ENCODE data around the gene FOXO6.
A peak's percentile ranks its signal among the peaks of the same experiment; 100 is the strongest.

FOXO6 gene

DNA sequence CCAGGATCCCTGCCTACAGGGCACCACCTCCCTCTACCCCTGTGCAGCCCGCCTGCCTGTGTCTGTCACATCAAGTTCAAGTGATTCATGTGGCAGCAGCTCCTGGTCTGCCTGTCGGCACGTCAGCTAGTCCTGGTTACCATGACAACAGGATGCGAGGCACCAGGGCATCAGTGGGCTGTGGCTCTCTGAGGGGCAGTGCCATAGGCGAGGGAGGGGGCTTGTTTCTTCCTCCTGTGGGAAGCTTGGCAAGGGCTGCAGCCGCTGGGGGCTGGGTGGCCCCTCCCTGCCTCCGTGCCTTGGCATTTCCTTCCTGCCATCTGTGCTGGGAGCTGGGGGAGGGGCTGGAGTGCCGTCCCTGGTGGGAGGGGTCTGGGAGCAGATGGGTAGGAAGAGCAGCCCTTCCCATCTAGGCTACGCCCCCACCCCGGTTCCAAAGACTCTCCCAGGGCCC is 43.1 kb downstream of the FOXO6 start:
- DNase-seq (ENCODE audit: low read depth in 2 of 2): no peak

DNA sequence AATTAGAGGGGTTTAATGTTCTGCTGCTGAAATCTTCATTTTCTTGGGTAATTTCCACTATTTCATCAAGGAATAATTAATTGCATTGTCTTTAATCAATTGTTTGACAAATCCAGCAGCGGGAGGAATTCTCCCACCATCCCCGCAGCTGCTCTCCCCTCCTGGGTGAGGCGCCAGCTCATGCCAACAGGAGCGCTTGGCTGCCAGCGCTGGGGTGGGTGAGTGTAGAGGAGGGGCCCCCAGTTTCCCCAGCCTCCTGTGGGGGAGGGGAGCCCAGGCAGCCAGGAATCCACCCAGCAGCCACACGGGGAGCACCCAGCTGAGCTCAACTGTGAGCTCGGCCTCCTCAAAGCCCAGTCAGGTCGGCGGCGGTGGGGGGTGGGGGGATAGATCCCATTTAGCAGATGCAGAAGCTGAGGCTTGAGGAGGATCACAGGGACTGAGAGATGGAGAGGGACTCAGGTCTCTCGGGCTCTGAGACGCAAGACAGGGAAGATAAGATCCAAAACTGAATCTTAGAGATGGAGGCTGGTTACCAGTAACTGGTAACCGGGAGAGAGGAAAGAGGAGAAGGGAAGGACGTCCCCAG is 46.5 kb downstream of the FOXO6 start:
- no peak for DNase-seq (ENCODE audit: low read depth in 2 of 2)

DNA sequence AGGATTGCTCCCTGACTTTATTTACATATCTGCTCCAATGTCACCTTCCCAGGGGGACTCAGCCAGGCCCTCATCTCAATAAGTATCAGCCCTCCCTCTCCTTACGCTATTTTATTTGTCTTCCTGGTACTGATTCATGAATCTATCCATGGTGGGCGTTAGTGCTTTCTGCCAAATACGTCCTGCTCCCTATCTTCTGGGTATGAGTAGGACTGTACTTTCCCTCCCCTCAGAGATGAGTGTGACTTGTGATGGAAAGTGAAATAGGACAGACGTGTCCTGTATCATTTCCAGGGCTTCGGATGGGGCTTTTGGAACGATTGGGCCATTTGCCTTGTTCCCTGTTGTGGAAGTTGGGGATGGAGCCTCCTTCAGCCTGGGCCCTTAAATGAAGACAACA is 47.5 kb downstream of the FOXO6 start:
- DNase-seq (ENCODE audit: low read depth in 2 of 2): no peak

DNA sequence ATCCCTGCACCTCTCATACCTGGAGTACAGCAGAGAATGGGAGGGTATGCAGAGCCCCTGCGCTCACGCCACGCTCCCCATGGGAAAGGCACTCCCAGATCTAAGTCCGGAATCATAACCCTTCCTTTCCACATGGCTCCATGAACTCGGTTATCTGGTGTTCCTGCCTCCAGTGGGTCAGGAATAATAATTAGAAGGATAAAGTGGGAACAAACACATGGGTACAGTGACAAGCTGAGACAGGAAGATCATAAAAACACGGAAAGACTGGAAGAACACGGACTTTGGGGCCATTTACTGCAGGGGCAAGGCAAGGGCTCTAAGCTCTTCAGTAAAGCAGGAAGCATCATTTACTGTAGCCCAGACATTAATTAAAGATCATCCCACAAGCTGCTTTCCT is 48.6 kb downstream of the FOXO6 start:
- no peak for DNase-seq (ENCODE audit: low read depth in 2 of 2)

DNA sequence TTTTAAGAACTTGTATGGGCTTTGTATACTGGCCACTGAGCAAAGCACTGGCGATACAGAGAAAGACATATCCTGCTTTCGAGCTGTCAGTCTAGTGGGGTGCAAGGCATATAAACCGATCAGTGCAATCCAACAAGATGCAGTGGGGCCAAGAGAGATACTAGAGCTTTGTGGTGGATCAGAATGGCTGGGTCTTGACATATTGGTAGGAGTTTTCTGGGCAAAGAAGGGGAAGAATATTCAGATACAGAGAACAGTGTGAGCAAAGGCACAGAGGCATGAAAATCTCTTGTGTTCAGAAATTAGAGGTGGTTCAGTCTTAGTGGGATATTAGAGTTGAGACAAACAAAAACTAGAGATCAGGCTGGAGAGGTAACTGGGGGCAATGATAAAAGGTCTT is 49.2 kb downstream of the FOXO6 start:
- no peak for DNase-seq (ENCODE audit: low read depth in 2 of 2)

DNA sequence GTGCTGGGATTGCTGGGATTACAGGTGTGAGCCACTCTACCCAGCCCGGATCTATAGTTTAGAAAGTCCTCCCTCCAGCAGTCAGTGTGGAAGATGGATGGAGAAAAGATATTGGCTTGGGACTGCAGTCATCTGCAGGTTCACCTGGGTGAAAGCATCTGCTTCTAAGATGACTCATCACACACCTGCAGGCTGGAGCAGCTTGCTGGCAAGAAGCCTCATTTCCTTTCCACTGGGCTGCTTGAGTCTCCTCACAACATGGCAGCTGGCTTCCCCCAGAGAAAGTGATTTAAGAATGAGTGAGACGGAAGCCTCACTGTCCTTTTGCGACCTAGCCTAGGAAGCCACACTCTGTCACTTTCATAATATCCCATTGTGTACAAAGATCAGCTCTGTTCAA is 50.0 kb downstream of the FOXO6 start:
- DNase-seq (ENCODE audit: low read depth in 2 of 2): no peak

DNA sequence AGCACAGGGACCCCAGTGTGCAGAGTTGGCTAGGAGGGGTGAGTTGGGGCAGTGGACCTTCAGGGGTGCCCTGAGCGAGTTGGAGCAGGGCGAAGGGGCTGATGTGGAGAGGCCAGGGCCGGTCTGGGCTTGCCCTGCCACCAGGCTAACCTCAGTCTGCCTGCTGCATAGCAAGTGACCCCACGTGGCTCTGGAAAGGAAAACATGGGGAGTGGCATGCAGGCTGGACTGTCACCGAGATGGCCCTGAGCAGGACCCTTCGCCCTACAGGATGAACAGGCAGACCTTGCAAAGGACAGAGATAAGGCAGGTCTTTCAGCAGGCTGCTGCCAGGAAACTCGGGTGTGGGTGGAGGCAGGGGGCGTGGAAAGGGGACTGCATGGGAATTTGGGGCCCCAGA is 51.5 kb downstream of the FOXO6 start:
- no peak for DNase-seq (ENCODE audit: low read depth in 2 of 2)

DNA sequence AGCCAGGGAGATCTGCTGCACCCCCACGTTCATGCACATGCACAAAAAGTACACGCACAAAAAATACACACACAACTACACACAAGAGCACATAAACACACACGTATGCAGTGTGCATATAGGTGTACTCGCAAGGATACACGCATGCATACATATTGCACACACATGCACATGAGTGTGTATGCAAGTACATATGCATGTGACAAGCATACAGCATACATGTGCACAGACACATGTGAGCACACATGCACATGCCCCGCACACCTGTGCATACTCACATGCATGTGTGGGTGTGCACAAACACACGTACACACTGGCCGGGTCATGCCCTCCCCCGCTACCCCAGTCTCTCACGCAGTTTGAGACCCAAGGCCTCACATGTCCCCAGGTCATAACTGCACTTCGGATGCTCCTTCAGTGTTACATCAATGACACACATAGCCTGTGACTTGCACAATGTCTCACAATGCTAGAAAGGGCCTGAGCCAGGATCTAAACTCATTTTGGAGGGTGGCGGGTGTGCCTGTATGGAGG is 52.6 kb downstream of the FOXO6 start:
- DNase-seq (ENCODE audit: low read depth in 2 of 2): no peak

DNA sequence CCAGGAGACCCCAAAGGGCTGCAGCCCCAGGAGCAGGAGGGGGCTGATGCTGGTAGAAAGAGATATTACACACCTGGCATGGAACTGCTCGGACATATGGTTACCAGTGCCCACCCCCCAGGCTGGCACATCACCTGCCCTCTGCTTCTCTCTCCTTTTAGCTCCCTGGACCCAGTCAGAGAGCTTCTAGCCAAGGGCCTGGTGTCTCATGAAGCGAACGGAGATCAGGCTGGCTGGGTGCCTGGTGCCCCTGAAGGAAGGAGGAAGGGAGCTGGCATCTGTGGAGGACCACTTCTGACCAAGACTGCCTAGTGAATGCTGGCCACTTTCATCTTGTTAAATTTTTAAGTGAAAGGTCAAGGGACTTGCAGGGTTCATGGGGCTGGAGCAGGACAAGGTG is 53.1 kb downstream of the FOXO6 start:
- DNase-seq (ENCODE audit: low read depth in 2 of 2): no peak

DNA sequence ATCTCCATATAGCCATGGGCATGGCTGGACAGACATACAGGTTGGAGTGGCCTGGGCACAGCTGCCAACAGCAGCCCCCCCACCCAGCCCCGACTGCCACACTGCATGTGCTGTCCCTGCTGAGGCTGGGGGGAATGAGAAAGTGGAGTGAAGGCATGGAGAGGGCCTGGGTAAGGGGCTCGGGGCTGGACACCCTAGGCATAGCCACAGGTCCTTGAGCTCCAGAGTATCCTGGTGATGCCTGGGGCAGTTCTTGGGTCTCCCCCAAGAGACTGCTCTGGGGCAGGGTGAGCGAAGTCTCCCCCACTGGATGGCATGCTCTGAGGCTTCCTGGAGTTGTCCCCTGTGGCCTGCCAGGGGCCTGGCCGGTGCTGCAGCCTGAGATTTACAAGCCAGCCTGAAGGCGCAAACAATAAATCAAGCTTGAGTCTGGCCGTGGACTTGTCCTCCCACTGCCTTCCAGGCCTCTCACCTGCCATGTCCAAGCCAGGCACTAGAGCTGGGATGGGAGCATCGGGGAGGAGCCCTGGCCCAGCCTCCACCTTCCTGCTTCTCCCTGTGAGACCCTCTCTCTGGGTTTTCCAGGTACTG is 53.6 kb downstream of the FOXO6 start:
- DNase-seq (ENCODE audit: low read depth in 2 of 2): no peak

DNA sequence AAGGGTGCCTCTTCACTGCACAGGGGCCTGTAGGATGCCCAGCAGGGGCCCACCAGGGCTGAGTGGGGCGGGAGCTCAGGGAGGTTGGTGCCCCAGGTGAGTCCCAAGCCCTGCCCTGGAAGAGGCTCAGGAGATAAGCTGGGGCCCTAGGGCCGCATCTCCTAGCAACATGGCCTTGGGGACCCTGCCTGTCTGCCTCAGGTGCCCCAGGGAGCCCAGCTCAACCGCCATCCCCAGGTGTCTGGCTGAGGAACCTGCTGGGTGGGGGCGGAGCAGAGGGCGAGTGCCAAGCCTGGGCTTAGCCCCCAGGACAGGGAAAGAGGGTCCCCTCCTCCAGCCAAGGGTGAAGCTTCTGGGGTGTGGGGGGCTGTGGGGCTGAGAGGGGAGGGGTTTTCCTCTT is 54.8 kb downstream of the FOXO6 start:
- DNase-seq (ENCODE audit: low read depth in 2 of 2): no peak

DNA sequence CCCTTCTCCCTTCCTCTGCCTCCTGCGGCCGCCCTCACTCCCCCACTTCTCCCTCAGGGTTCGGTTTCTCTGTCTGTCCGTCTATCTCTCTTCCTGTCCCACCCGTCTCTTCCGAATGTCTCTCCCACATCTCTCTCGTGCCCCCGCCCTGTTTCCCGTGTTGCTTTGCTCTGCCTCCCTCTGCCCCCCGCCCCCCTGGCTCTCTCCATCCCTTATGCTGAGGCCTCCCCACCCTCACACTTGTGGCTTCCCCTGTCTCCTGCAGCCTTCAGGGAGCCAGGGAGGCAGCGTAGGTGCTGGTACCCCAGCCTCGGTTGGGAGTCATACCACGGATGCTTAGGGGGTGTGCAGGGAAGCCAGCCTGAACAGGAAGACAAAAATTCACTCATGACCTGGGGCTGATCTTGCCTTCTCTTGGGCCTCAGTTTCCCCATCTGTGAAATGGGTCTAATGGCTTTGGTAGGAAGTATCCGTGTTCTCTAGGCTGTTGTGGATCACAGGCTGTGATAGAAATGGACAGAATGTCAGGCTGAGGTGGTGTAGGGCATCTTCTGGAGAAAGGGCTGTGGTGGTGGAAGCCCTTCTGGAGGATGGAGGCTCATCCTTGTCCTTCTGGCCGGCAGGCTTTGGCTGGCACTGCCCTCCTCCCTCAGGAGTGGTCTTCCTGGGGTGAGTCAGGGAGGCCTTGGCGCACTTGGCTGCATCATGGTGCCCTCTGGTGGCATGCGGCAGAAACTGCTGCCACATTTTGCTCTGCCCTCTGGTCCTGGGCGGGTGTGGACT is 55.5 kb downstream of the FOXO6 start:
- DNase-seq (ENCODE audit: low read depth in 2 of 2): peak; percentile 43 to 51

DNA sequence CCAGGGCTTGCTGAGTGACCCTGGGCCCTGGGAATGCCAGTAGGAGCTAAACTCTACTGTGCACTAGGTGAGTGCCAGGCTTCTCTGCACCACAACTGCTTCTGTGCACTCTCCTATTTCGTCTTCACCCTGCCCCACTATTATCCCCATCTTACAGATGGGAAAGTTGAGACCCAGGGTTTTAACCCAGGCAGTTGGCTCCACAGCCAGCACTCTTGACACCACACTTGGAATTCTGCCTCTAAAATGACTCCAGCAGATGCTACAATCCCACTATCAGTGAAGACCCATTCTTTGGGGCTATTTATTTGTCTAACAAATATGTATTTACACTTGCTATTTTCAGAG is 56.1 kb downstream of the FOXO6 start:
- DNase-seq (ENCODE audit: low read depth in 2 of 2): no peak

DNA sequence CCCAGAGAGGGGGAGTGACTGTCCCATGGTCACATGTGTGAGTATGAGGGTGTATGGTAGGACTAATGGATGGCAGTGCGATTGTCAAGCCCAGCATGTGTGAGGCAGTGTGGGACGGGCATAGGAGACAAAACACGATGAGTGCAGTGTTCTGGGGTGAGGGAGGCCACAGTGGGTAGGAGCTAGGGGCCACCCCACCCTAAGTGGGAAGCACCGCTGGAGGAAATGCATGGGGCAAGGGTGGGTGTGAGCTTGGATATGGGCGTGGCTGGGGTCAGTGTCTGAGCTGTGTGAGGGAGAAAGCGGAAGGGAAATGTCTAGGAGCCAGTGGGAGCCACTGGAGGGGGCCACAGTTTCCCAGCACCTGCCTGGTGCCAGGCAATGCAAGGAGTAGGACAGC is 56.5 kb downstream of the FOXO6 start:
- DNase-seq (ENCODE audit: low read depth in 2 of 2): no peak

DNA sequence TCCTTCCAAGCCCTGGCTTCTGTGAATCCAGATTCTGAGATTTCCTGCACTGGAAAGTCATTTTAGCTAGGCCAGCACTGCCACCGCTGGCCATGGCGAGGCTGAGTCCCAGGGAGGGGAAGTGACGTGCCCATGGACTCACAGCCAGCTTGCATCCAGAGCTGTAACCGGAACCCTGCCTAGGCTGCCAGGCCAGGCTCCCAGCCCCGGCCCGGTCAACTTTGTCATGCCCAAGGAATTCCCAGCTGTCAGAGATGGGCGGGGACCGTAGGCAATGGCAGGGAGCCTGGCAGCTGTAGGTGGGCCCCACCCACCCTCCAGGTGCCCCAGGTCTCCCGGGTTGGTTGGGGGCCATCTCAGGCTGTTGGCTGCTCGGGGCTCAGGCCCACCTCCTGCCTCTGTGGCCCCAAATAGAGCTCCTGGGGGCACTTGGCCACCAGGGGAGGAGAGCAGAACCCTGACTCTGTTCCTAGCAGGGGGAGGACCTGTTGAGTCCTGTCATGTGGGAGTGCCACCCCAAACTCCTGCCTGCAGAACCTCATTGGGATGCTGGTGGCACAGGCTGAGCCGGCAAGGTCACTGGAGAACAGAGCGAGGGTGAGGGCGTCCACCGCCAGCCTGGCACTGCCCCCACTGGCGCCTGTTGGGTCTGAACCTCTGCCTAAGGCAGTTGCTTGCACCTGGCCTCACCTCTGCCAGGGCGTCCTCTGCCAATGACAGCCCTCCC is 57.8 kb downstream of the FOXO6 start:
- DNase-seq (ENCODE audit: low read depth in 2 of 2): no peak

DNA sequence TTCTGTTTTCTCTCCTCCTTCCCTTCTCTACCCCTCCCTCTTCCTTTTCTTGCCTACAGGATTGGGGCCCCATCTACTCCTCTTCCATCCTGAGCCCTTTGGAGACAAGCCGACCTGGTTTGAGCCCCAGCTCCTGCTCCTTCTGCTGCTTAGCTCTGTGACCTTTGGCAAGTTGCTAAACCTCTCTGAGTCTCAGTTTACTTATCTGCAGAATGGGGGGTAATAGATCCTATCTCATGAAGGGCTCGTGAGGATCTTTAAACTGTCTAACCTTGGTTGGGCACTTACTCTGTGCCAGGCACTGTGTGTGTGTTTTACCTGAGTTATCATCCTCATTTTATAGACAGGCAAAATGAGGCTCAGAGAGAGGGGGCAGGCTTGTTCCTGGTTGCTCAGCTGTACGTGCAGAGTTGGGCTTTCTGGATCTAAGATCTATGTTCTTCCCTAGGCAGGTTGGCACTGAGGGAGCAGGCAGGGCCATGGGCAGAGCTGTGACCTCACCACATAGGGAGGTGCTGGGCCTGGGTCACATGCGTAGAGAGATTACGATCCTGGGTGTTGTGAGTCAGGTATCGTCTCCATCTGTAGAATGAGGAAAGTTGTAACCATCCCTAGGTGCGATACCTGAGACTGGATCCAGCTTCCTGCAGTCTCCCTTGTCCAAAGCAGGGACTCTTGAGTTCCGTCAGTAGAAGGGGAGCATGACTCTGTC is 58.5 kb downstream of the FOXO6 start:
- no peak for DNase-seq (ENCODE audit: low read depth in 2 of 2)

DNA sequence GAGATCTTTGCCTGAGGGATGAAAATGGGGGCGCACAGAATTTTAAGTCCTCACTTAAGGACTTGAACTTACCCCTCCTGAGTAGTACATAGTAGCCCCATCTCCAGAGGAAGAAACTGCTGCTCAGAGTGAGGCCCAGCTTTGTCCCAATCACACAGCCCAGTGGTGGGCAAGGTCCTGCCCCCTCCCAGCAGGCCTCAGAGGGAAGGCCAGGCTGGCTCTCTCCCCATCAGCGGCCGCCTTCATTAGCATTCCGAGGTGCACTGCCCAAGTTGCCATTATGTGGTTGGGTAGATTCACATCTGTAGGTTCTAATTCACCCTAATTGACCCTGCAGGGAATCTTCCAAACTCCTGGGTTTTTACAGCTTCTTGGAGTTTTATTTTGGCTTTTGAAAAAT is 59.1 kb downstream of the FOXO6 start:
- no peak for DNase-seq (ENCODE audit: low read depth in 2 of 2)

DNA sequence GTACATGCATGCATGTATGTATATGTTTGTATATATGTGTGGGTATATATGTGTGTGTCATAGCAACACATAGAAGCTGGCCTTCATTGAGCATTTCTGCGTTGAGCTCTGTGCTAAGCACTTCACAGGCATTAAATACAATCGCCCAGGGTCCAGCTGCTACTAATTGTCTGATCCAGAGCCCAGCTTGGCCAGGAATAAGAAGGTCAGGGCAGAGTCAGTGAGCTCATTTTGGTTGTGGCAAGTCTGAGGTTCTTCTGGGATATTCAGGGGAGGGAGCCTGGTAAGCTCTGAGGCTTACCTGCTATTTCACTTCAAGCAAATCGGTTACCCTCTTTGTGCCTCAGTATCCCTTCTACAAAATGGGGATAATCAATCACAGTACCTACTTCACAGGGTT is 59.6 kb downstream of the FOXO6 start:
- no peak for DNase-seq (ENCODE audit: low read depth in 2 of 2)

DNA sequence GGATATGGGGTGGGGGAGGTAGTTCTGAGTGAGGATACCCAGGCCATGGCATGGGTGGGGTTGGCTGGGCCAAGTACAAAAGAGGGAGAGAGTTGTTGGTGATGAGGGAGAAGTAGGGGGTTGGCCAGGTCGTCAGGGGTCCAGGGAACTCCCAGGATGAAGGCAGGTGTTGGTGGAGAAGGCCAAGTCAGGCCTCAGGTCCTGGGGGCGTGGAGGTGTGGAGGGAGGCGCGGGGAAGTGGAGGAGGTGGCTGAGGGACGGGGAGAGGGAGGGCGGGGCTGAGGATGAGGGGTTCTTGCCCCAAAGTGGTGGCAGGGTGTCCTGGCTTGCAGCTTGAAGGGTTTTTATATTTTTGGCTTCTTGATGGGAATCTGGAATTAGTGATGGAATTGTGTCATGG is 61.1 kb downstream of the FOXO6 start:
- no peak for DNase-seq (ENCODE audit: low read depth in 2 of 2)

DNA sequence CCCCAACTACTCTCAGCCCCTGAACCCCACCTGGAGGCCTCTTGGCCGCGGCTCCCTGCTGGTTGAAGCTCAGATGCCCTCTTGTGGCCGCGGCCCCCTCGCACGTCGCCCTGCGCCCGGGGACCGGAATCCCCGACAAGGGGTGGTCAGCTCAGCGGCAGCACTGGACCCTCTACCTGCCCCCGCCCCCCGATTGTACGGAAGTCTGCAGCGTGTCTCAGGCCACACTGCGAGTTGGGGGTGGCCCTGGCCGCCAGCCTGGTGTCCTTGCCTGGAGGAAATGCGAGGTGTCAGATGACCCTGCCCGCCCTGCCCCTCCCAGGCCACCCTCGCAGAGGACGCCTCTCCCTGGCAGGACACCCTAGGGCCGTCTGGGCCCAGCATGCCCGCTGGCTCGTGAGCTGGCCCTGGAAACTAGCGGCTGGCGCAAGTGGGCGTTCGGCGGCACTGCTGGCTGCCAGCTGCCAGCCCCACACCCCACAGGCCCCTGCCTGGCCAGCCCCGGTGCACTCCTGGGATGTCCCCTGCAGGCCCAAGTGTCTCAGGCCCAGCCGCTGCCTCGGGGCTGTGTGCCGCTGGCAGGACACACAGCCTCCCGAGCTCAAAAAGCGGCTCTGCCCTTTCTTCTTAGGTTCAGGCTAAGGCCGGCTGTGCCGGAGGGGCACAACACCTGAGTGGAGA is 62.4 kb downstream of the FOXO6 start:
- no peak for DNase-seq (ENCODE audit: low read depth in 2 of 2)

DNA sequence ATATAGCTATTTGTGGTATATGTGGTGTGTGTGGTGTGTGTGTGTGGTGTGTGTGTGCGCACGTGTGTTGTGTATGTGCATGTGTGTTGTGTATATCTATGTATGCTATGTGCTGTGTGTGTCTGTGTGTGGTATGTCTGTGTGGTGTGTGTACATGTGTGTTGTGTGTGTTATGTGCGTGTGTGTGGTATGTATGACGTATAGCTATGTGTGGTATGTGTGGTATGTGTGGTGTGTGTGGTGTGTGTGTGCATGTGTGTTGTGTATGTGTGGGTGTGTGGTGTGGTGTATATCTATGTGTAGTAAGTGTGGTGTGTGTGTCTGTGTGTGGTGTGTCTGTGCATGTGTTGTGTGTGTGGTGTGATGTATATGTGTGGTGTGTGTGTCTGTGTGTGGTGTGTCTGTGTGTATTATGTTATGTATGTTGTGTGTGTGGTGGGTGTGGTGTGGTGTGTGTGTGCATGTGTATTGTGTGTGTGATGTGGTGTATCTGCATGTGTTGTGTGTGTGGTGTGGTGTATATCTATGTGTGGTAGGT is 63.4 kb downstream of the FOXO6 start:
- no peak for DNase-seq (ENCODE audit: low read depth in 2 of 2)

All from stimulated activated CD4-positive, alpha-beta T cell treated with anti-CD3 and anti-CD28 coated beads, Interleukin-4, amount 100 ng/mL, for 48 hours (primary cell).